ENCODE data around the gene PKIG.
A peak's percentile ranks its signal among the peaks of the same experiment; 100 is the strongest.

PKIG gene

DNA sequence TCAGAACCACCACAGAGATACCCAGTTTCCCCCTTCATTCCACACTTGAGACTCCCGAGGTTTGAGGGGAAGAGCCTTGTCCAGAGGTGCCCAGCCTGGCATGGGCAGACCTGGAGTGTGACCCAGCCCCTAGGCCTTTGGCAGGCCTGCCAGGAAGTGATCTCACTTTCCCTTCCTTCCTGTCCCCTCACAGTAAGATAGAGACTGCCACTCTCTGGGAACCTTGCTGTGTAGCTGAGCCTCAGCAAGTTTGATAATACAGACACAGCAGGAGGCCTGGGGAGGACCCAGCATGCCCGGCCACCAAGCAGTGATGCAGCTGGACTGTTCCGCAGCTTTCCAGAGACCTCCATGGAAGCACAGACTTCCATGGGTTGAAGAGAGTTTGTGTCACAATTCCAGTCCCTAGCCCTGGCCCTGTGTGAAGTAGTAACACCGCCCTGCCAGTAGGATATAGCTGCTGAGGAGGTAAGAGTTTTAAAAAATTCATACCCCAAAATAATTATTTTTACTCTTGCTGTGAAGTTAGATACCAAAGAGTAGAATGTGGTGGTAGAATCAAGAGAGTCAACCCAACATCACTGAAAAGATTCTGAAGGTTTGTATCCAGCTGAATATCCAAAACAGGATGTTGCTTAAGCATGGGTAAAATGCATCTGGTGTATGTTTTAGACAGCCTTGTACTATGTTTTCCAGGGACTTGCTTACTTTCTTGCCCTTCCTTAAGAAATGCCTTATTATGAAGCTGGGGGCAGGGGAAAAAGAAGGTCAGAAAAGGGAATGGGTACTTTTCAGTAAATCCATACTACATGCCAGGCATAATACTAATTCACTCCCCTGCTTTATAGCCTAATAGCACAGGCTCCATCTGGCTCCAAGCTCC, 16.3 kb downstream of the PKIG start:
- no peaks in the 10 kb centered on the region for H3K9me2 ChIP-seq (replicated peaks; ENCODE audit: insufficient read depth, low read length)
- no peaks in the 10 kb centered on the region for H4K20me1 ChIP-seq (ENCODE audit: low read depth, low read length)
- H3K36me3 ChIP-seq (ENCODE audit: low read length) = no peaks in the 10 kb centered on the region
- 0 out of 2 replicates have a peak, but pooled peaks cover 5% of the 10 kb centered on the region for H3F3A ChIP-seq (ENCODE audit: insufficient read depth)
- H3K79me2 ChIP-seq (ENCODE audit: insufficient read depth, low read length) = peaks cover 23% of the 10 kb centered on the region
- H3K27me3 ChIP-seq (ENCODE audit: low read length) = no peaks in the 10 kb centered on the region
- no peak overlapping the region for H3K4me3 ChIP-seq (ENCODE audit: insufficient read depth, low read length, poor library complexity, severe bottlenecking)
- peak overlapping the region; percentile 33 for H3K27ac ChIP-seq (ENCODE audit: low read depth, low read length)
- H3K9me3 ChIP-seq (ENCODE audit: insufficient read depth, low read length) = no peaks in the 10 kb centered on the region
- no peak for TF ChIP-seq EZH2phosphoT487 (conservative IDR thresholded peaks at IDR 0.05; ENCODE audit: low read length)
- TF ChIP-seq, protein P1, sequence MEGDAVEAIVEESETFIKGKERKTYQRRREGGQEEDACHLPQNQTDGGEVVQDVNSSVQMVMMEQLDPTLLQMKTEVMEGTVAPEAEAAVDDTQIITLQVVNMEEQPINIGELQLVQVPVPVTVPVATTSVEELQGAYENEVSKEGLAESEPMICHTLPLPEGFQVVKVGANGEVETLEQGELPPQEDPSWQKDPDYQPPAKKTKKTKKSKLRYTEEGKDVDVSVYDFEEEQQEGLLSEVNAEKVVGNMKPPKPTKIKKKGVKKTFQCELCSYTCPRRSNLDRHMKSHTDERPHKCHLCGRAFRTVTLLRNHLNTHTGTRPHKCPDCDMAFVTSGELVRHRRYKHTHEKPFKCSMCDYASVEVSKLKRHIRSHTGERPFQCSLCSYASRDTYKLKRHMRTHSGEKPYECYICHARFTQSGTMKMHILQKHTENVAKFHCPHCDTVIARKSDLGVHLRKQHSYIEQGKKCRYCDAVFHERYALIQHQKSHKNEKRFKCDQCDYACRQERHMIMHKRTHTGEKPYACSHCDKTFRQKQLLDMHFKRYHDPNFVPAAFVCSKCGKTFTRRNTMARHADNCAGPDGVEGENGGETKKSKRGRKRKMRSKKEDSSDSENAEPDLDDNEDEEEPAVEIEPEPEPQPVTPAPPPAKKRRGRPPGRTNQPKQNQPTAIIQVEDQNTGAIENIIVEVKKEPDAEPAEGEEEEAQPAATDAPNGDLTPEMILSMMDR (IDR thresholded peaks at IDR 0.05; ENCODE audit: insufficient read depth, low read length, poor library complexity, severe bottlenecking) = no peak
- peak overlapping the region; percentile 22 for H3K4me2 ChIP-seq (ENCODE audit: low read depth, low read length, poor library complexity, severe bottlenecking)
- no peak overlapping the region for H2AFZ ChIP-seq (ENCODE audit: low read depth, low read length, severe bottlenecking)
- H3K9ac ChIP-seq (ENCODE audit: low read length) = peak overlapping the region; percentile 14; the same call in 1 of the 2 replicates

DNA sequence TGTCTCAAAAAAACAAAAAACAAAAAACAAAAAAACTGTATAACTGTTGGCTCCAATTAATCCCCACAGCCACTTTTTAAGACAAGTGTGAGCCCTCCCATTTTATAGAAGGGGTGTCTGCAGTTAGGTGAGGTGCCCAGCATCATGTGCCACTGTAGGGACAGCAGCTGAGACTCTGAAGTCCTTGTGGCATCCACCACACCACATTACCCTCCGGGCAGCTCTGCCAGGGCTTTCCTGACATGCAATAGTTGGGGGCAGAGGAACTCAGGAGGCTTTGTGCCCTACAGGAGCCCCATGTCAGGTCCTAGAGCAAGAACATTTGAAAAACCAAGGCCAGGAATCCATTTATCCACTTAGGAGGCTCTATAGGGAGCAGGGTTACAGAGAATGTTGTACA, 17.3 kb downstream of the PKIG start:
- Histone ChIP-seq H3K27me3 (ENCODE audit: low read length) (no peaks in the 10 kb centered on the region), H3F3A (ENCODE audit: insufficient read depth) (peaks cover 5% of the 10 kb centered on the region), H3K79me2 (ENCODE audit: insufficient read depth, low read length) (peaks cover 14% of the 10 kb centered on the region; the same call in 1 of the 2 replicates), H3K27ac (ENCODE audit: low read depth, low read length) (peak overlapping the region; percentile 51), H3K36me3 (ENCODE audit: low read length) (no peaks in the 10 kb centered on the region), H2AFZ (ENCODE audit: low read depth, low read length, severe bottlenecking) (no peak overlapping the region), H3K4me2 (ENCODE audit: low read depth, low read length, poor library complexity, severe bottlenecking) (peak overlapping the region; percentile 7), H4K20me1 (ENCODE audit: low read depth, low read length) (no peaks in the 10 kb centered on the region), H3K9ac (ENCODE audit: low read length) (no peak overlapping the region), H3K9me3 (ENCODE audit: insufficient read depth, low read length) (no peaks in the 10 kb centered on the region), H3K9me2 (replicated peaks; ENCODE audit: insufficient read depth, low read length) (no peaks in the 10 kb centered on the region), H3K4me3 (ENCODE audit: insufficient read depth, low read length, poor library complexity, severe bottlenecking) (no peak overlapping the region)
- TF ChIP-seq, protein P1 (IDR thresholded peaks at IDR 0.05; ENCODE audit: insufficient read depth, low read length, poor library complexity, severe bottlenecking) = no peak
- TF ChIP-seq EZH2phosphoT487 (conservative IDR thresholded peaks at IDR 0.05; ENCODE audit: low read length) = no peak

DNA sequence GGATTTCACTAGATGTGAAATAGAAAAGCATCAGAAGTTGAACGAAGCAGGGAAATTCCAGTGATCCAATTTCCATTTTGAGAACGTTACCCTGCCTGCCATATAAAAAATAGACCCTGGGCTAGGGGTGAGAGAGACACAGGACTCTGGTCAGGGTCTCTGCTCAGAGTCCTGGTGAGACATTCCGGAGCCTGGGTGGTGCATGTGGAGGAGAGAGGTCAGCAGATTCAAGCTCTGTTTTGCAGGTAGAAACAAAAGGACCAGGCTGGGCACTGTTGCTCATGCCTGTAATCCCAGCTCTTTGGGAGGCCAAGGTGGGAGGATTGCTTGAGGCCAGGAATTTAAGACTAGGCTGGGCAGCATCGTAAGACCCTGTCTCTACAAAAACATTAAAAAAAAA, 17.9 kb downstream of the PKIG start:
- Histone ChIP-seq H3K79me2 (ENCODE audit: insufficient read depth, low read length) (peaks cover 9% of the 10 kb centered on the region; the same call in 1 of the 2 replicates), H3K9me2 (replicated peaks; ENCODE audit: insufficient read depth, low read length) (no peaks in the 10 kb centered on the region), H3K27ac (ENCODE audit: low read depth, low read length) (peak overlapping the region; percentile 51), H3K36me3 (ENCODE audit: low read length) (no peaks in the 10 kb centered on the region), H3F3A (ENCODE audit: insufficient read depth) (peaks cover 5% of the 10 kb centered on the region), H3K4me2 (ENCODE audit: low read depth, low read length, poor library complexity, severe bottlenecking) (peak overlapping the region; percentile 7), H4K20me1 (ENCODE audit: low read depth, low read length) (no peaks in the 10 kb centered on the region), H3K9me3 (ENCODE audit: insufficient read depth, low read length) (no peaks in the 10 kb centered on the region), H3K4me3 (ENCODE audit: insufficient read depth, low read length, poor library complexity, severe bottlenecking) (no peak overlapping the region), H2AFZ (ENCODE audit: low read depth, low read length, severe bottlenecking) (no peak overlapping the region), H3K27me3 (ENCODE audit: low read length) (no peaks in the 10 kb centered on the region), H3K9ac (ENCODE audit: low read length) (no peak overlapping the region)
- no peak for TF ChIP-seq EZH2phosphoT487 (conservative IDR thresholded peaks at IDR 0.05; ENCODE audit: low read length)

DNA sequence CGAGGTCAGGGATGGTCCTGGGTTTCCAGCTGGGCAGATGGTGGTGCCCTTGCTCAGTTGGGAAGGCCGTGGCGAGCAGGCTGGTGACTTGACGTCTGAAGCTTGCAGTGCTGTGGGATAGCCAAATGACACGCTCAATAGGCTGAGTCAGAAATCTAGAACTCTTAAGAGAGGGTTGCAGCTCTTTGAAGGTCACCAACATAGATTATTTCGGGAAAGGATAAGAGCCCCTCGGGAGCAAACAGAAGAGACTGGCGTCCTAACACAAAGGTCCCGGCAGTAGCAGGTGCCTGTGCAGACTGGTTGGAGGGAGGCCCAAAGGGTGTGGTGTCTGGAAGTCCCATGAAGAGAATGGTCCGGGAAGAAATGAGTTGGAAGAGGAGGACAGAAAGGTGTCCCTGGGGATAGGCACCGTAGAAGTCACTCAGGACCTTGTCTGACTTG, 18.4 kb downstream of the PKIG start:
- H3K9me3 ChIP-seq (ENCODE audit: insufficient read depth, low read length) = no peaks in the 10 kb centered on the region
- TF ChIP-seq, protein P1 (IDR thresholded peaks at IDR 0.05; ENCODE audit: insufficient read depth, low read length, poor library complexity, severe bottlenecking) = no peak
- no peak for TF ChIP-seq EZH2phosphoT487 (conservative IDR thresholded peaks at IDR 0.05; ENCODE audit: low read length)
- peaks cover 9% of the 10 kb centered on the region; the same call in 1 of the 2 replicates for H3K79me2 ChIP-seq (ENCODE audit: insufficient read depth, low read length)
- H3F3A ChIP-seq (ENCODE audit: insufficient read depth) = peaks cover 5% of the 10 kb centered on the region
- H3K4me2 ChIP-seq (ENCODE audit: low read depth, low read length, poor library complexity, severe bottlenecking) = peak overlapping the region; percentile 6
- no peaks in the 10 kb centered on the region for H4K20me1 ChIP-seq (ENCODE audit: low read depth, low read length)
- H3K36me3 ChIP-seq (ENCODE audit: low read length) = no peaks in the 10 kb centered on the region
- no peak overlapping the region for H2AFZ ChIP-seq (ENCODE audit: low read depth, low read length, severe bottlenecking)
- no peaks in the 10 kb centered on the region for H3K27me3 ChIP-seq (ENCODE audit: low read length)
- H3K27ac ChIP-seq (ENCODE audit: low read depth, low read length) = peak overlapping the region; percentile 51
- peak overlapping the region; percentile 36 for H3K9ac ChIP-seq (ENCODE audit: low read length)
- no peak overlapping the region for H3K4me3 ChIP-seq (ENCODE audit: insufficient read depth, low read length, poor library complexity, severe bottlenecking)
- no peaks in the 10 kb centered on the region for H3K9me2 ChIP-seq (replicated peaks; ENCODE audit: insufficient read depth, low read length)
